NB4 (cell line): ENCODE measurements around the gene NPHP4.

Experiments
- POLR2A ChIP-seq: IDR thresholded peaks from 2 replicates; pipeline ENCODE4 v1.6.1; 2011; ENCODE audit warnings: mild to moderate bottlenecking; ENCODE audit not compliant: insufficient read length; ENCODE audit errors: extremely low read depth
- TF ChIP-seq, protein P1 (sequence below): IDR thresholded peaks from one replicate; pipeline ENCODE4 v1.5.1; 2012; ENCODE audit warnings: low read depth, low read length
- TF ChIP-seq, protein P2 (sequence below): IDR thresholded peaks from 2 replicates; pipeline ENCODE4 v1.6.1; 2011; ENCODE audit warnings: low read depth, low read length

GRCh38 chr1:5917281-5917590 is 75.0 kb downstream of the NPHP4 start:
- TF ChIP-seq, protein P1, sequence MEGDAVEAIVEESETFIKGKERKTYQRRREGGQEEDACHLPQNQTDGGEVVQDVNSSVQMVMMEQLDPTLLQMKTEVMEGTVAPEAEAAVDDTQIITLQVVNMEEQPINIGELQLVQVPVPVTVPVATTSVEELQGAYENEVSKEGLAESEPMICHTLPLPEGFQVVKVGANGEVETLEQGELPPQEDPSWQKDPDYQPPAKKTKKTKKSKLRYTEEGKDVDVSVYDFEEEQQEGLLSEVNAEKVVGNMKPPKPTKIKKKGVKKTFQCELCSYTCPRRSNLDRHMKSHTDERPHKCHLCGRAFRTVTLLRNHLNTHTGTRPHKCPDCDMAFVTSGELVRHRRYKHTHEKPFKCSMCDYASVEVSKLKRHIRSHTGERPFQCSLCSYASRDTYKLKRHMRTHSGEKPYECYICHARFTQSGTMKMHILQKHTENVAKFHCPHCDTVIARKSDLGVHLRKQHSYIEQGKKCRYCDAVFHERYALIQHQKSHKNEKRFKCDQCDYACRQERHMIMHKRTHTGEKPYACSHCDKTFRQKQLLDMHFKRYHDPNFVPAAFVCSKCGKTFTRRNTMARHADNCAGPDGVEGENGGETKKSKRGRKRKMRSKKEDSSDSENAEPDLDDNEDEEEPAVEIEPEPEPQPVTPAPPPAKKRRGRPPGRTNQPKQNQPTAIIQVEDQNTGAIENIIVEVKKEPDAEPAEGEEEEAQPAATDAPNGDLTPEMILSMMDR, result no peak
- TF ChIP-seq POLR2A, result no peak
- TF ChIP-seq, protein P2, sequence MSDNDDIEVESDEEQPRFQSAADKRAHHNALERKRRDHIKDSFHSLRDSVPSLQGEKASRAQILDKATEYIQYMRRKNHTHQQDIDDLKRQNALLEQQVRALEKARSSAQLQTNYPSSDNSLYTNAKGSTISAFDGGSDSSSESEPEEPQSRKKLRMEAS, result no peak
